H1 (cell line): ENCODE results near the gene TMEM72. TPM values are rescaled to one million over a fixed set of nuclear protein-coding genes. Genes with fewer than 3 reads are reported as not detected.

Experiments
- CTCF ChIA-PET: fragments of 300-600 bp; sonication (Branson Sonifier 250); formaldehyde crosslinking; loops from one replicate; lab custom pipeline; 2021; ENCODE audit not compliant: partially characterized antibody; lab: Charles Lee
- POLR2A ChIA-PET: fragments of 300-600 bp; sonication (Branson Sonifier 250); formaldehyde crosslinking; loops from one replicate; lab custom pipeline; 2021; ENCODE audit warnings: inconsistent platforms; ENCODE audit not compliant: partially characterized antibody; lab: Charles Lee
- DNase-seq, 2 experiments: peaks; one replicate each; pipeline versions ENCODE4 v3.0.0 to v3.0.0-alpha.2; 2010 to 2022; ENCODE audit warnings: low spot score in 2 of 2, low read depth in 1 of 2, mixed read lengths in 1 of 2
- FAIRE-seq: peaks from 2 replicates; lab custom pipeline; 2011; peaks lifted over from hg19 to GRCh38; lab: Jason Lieb, UNC
- H2AFZ ChIP-seq: 2 replicates; pipeline ENCODE4 v1.8.1; 2012; ENCODE audit warnings: low read length, inconsistent platforms
- H2AK5ac ChIP-seq: 2 replicates; pipeline ENCODE4 v1.6.1; 2013; ENCODE audit warnings: low read depth, low read length
- H2BK120ac ChIP-seq: replicated peaks from 2 replicates; pipeline ENCODE3; 2013; ENCODE audit warnings: low read depth, low read length, inconsistent platforms
- H2BK12ac ChIP-seq: 2 replicates; pipeline ENCODE4 v1.6.1; 2013; ENCODE audit warnings: low read depth, low read length
- H2BK15ac ChIP-seq: 2 replicates; pipeline ENCODE4 v1.6.1; 2013; ENCODE audit warnings: low read length
- H2BK20ac ChIP-seq: 2 replicates; pipeline ENCODE4 v1.6.1; 2013; ENCODE audit warnings: low read length
- H2BK5ac ChIP-seq: 2 replicates; pipeline ENCODE4 v1.6.1; 2013; ENCODE audit warnings: low read depth, low read length
- H3K14ac ChIP-seq: 2 replicates; pipeline ENCODE4 v1.6.1; 2013; ENCODE audit warnings: inconsistent platforms; ENCODE audit not compliant: insufficient read length
- H3K18ac ChIP-seq: 2 replicates; pipeline ENCODE4 v1.6.1; 2013; ENCODE audit warnings: low read length; ENCODE audit errors: extremely low read depth
- H3K23ac ChIP-seq: 2 replicates; pipeline ENCODE4 v1.6.1; 2013; ENCODE audit warnings: inconsistent platforms; ENCODE audit not compliant: insufficient read length
- H3K23me2 ChIP-seq: 2 replicates; pipeline ENCODE4 v1.6.1; 2013; ENCODE audit warnings: low read depth, low read length
- H3K27ac ChIP-seq: 2 replicates; pipeline ENCODE4 v1.6.1; 2011; ENCODE audit warnings: low read depth, low read length, inconsistent platforms
- H3K27me3 ChIP-seq, 4 experiments: replicated peaks in 1 of 4; 1 replicate in 1 of 4; 2 replicates in 3 of 4; pipeline versions ENCODE4 v1.6.1 to v1.8.1; 2011 to 2013; ENCODE audit warnings: low read length in 3 of 4, mild to moderate bottlenecking in 3 of 4, inconsistent platforms in 2 of 4, mixed read lengths in 2 of 4, moderate library complexity in 1 of 4; ENCODE audit not compliant: control insufficient read depth in 3 of 4, insufficient read depth in 3 of 4; ENCODE audit errors: extremely low read depth in 1 of 4
- H3K36me3 ChIP-seq, 4 experiments: 2 replicates each; pipeline versions ENCODE4 v1.6.1 to v1.8.1; 2011 to 2013; ENCODE audit warnings: mild to moderate bottlenecking in 4 of 4, low read length in 3 of 4, moderate library complexity in 2 of 4, control low read depth in 1 of 4, inconsistent platforms in 1 of 4; ENCODE audit not compliant: insufficient read depth in 4 of 4, control insufficient read depth in 2 of 4
- H3K4ac ChIP-seq: replicated peaks from 2 replicates; pipeline ENCODE3; 2013; ENCODE audit warnings: low read length, low read depth, mixed read lengths, inconsistent platforms; ENCODE audit not compliant: insufficient read length
- H3K4me1 ChIP-seq, 4 experiments: replicated peaks in 1 of 4; 1 replicate in 1 of 4; 2 replicates in 3 of 4; pipeline versions ENCODE4 v1.6.1 to v1.8.1; 2011 to 2013; ENCODE audit warnings: low read length in 3 of 4, inconsistent platforms in 2 of 4, mixed read lengths in 1 of 4; ENCODE audit not compliant: insufficient read depth in 4 of 4, control insufficient read depth in 3 of 4
- H3K4me2 ChIP-seq, 2 experiments: 2 replicates each; pipeline versions ENCODE4 v1.6.1 to v1.8.1; 2011 to 2013; ENCODE audit warnings: low read depth in 2 of 2, low read length in 2 of 2, control low read depth in 1 of 2, inconsistent platforms in 1 of 2, mild to moderate bottlenecking in 1 of 2; ENCODE audit not compliant: insufficient read depth in 1 of 2
- H3K4me3 ChIP-seq, 4 experiments: fragments of 200-600, 300-600 bp in 1 of 4; sonication (generic), shearing (Covaris generic), sonication (Bioruptor Twin) in 1 of 4; 2 replicates each; pipeline versions ENCODE4 v1.5.1 to v1.8.1; 2011 to 2016; ENCODE audit warnings: low read length in 4 of 4, low read depth in 3 of 4, control low read depth in 2 of 4, inconsistent platforms in 2 of 4, mild to moderate bottlenecking in 2 of 4, mixed read lengths in 1 of 4, moderate library complexity in 1 of 4; ENCODE audit not compliant: insufficient read depth in 2 of 4; ENCODE audit errors: extremely low read depth in 1 of 4
- H3K56ac ChIP-seq: replicated peaks from 2 replicates; pipeline ENCODE3; 2013; ENCODE audit warnings: low read depth, mild to moderate bottlenecking, mixed read lengths, low read length, inconsistent platforms; ENCODE audit not compliant: insufficient read length
- H3K79me1 ChIP-seq: 2 replicates; pipeline ENCODE4 v1.6.1; 2013; ENCODE audit warnings: low read depth, low read length, control low read depth
- H3K79me2 ChIP-seq, 2 experiments: 2 replicates each; pipeline versions ENCODE4 v1.6.1 to v1.8.1; 2012 to 2013; ENCODE audit warnings: low read length in 2 of 2, mild to moderate bottlenecking in 2 of 2, inconsistent platforms in 1 of 2; ENCODE audit not compliant: insufficient read depth in 2 of 2, control insufficient read depth in 1 of 2
- H3K9ac ChIP-seq, 4 experiments: replicated peaks in 1 of 4; 1 replicate in 1 of 4; 2 replicates in 3 of 4; pipeline versions ENCODE4 v1.6.1 to v1.8.1; 2011 to 2013; ENCODE audit warnings: low read depth in 3 of 4, low read length in 3 of 4, control low read depth in 2 of 4, mild to moderate bottlenecking in 2 of 4, moderate library complexity in 2 of 4, inconsistent platforms in 1 of 4; ENCODE audit errors: extremely low read depth in 1 of 4
- H3K9me3 ChIP-seq, 2 experiments: 2 replicates each; pipeline versions ENCODE4 v1.6.1 to v1.8.1; 2012 to 2013; ENCODE audit warnings: mild to moderate bottlenecking in 2 of 2, moderate library complexity in 2 of 2, control low read depth in 1 of 2, inconsistent platforms in 1 of 2, low read depth in 1 of 2, low read length in 1 of 2, mixed read lengths in 1 of 2; ENCODE audit not compliant: insufficient read depth in 2 of 2
- H4K20me1 ChIP-seq, 2 experiments: replicated peaks in 1 of 2; 2 replicates each; pipeline versions ENCODE3 to v1.8.1; 2011 to 2013; ENCODE audit warnings: inconsistent platforms in 2 of 2, low read length in 2 of 2, mild to moderate bottlenecking in 1 of 2; ENCODE audit not compliant: insufficient read depth in 2 of 2, control insufficient read depth in 1 of 2
- H4K5ac ChIP-seq: 2 replicates; pipeline ENCODE4 v1.6.1; 2013; ENCODE audit warnings: low read length, low read depth, mixed read lengths, inconsistent platforms; ENCODE audit not compliant: insufficient read length
- H4K8ac ChIP-seq: 2 replicates; pipeline ENCODE4 v1.8.0; 2013; ENCODE audit warnings: mild to moderate bottlenecking, moderate library complexity, low read length, inconsistent platforms; ENCODE audit not compliant: insufficient read depth; ENCODE audit errors: extremely low read depth
- H4K91ac ChIP-seq: replicated peaks from 2 replicates; pipeline ENCODE3; 2013; ENCODE audit warnings: low read length, mixed read lengths, inconsistent platforms; ENCODE audit not compliant: insufficient read length
- BCL11A ChIP-seq, 2 experiments: IDR thresholded peaks; one replicate each; pipeline ENCODE4 v1.6.1; 2011; ENCODE audit warnings: low read depth in 2 of 2, low read length in 2 of 2, mild to moderate bottlenecking in 2 of 2
- BRCA1 ChIP-seq: IDR thresholded peaks from 2 replicates; pipeline ENCODE4 v1.6.1; 2012; ENCODE audit warnings: low read depth, low read length, improper control_type of control experiment
- FOSL1 ChIP-seq: IDR thresholded peaks from 2 replicates; pipeline ENCODE4 v1.6.1; 2011; ENCODE audit warnings: mild to moderate bottlenecking, low read depth, low read length, moderate library complexity; ENCODE audit not compliant: insufficient read depth
- GABPA ChIP-seq: IDR thresholded peaks from 2 replicates; pipeline ENCODE4 v1.6.1; 2011; ENCODE audit warnings: mild to moderate bottlenecking, low read length, moderate library complexity, borderline replicate concordance; ENCODE audit not compliant: insufficient read depth
- GTF2F1 ChIP-seq: IDR thresholded peaks from 2 replicates; pipeline ENCODE4 v1.6.1; 2012; ENCODE audit warnings: low read depth, low read length, improper control_type of control experiment, borderline replicate concordance
- SUZ12 ChIP-seq: fragments of 200-600 bp; sonication (generic); IDR thresholded peaks from 2 replicates; pipeline ENCODE4 v1.6.1; 2012; ENCODE audit warnings: mild to moderate bottlenecking, inconsistent platforms, low read length, moderate library complexity, mixed read lengths
- TAF1 ChIP-seq: IDR thresholded peaks from 2 replicates; pipeline ENCODE4 v1.6.1; 2011; ENCODE audit warnings: mild to moderate bottlenecking, low read depth, low read length
- WGBS, 2 experiments: shearing (Covaris generic) in 1 of 2; methylation state at CpG; one replicate each; pipeline versions ENCODE4 v1.1.6 to v1.1.7; 2013 to 2015; ENCODE audit warnings: low lambda C conversion rate in 2 of 2, mixed read lengths in 2 of 2, inconsistent platforms in 1 of 2, low coverage in 1 of 2, missing lambda C conversion rate in 1 of 2; ENCODE audit not compliant: insufficient replicate concordance in 2 of 2, insufficient coverage in 1 of 2, insufficient read length in 1 of 2; ENCODE audit errors: extremely low coverage in 1 of 2, missing lambda C conversion rate in 1 of 2; 5-methylcytosine and 5-hydroxymethylcytosine counted together
- polyA plus RNA-seq, 7 experiments: library from polyadenylated mRNA; depleted of rRNA in 3 of 7; stranded (reverse) in 5 of 7; unstranded in 2 of 7; fragments of >200 nt in 5 of 7; fragments of 200-250 nt in 2 of 7; gene quantifications; 1 replicate in 5 of 7; 2 replicates in 1 of 7; 4 replicates in 1 of 7; pipeline versions ENCODE4 v1.2.1 to v1.2.3, GENCODE V29; 2011 to 2013; ENCODE audit warnings: missing spikeins in 2 of 7, mixed read lengths in 2 of 7
- total RNA-seq: library from RNA; stranded (reverse); fragmentation: NEBNext Ultra II Directional; extraction: Animal tissue kit (Norgen Biotek cat#: 25700); gene quantifications from 2 replicates; pipeline ENCODE4 v1.2.1, GENCODE V29; 2021

Gene TMEM72
- total and polyA plus RNA-seq, 2 of the 8 experiments (the other 6 are each of a cell fraction or from before 2014, with no cell fraction given) = not detected

DNA sequence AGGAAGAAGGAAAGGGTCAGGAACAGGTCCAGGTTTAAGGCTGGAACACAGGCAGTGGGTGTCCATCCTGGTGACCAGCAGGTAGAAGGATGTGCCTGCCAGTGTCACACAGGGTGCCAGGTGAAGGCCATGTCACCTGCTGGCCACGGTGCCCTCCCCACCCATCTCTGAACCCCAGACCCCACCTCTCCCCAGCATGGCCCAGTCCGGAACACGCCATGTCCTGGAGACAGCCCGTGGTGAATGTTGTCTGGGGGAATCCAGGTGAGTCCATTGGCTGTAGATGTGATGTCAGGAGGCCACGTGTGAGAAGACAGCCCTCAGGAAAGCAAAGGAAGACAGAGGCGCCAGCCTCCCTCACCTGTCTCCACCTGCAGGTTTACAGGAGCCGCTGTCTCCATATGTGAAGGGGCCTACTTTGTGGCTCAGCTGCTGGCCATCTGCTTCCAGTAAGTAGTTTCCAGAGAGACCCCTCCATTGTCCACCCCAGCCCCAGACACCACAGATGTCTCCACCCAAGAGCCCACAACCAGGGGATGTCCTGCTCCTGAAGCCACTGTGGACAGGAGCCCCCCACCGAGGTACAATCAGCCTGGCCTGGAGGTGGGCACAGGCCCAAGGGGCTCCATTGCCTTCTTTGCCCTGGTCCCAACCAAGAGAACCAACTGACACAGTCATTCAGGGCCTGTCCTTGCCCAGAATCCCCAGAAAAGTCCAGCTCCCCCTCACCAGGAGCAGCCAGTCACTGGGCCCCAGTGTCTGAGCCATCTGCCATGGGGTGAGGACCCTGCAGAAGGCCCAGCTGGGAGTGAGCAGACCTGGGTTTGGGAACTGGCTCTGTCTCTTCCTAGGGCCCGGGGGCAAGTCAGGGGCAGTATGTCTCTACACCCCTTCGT, 20.7 kb downstream of the TMEM72 start:
- peak overlapping the region; percentile 25 for H4K91ac ChIP-seq
- no peak overlapping the region for H3K4ac ChIP-seq
- peak overlapping the region; percentile 77; the same call in 1 of the 2 replicates for H2BK15ac ChIP-seq
- WGBS, 2 experiments = 88% methylated on average over 10 of the region's 10 CpGs; no CpG with 5 or more reads in 1 of the 2 experiments
- H3K9ac ChIP-seq = no peak overlapping the region
- peaks cover 8% of the 10 kb centered on the region; the same call in 1 of the 2 replicates for H3K23me2 ChIP-seq
- POLR2A ChIA-PET = interaction anchor here (1.0 to 3.7 kb wide), 9 partner anchors 16 to 69 kb away, joined by 3 to 11 read pairs (median 5); partner anchors contain the start of gene ZNF22
- no peaks in the 10 kb centered on the region for H4K20me1 ChIP-seq
- H3K36me3 ChIP-seq = no peaks in the 10 kb centered on the region
- H3K56ac ChIP-seq = no peak overlapping the region
- H3K79me2 ChIP-seq = no peaks in the 10 kb centered on the region
- no peak overlapping the region for H3K23ac ChIP-seq
- H2AFZ ChIP-seq = no peak overlapping the region
- H2BK20ac ChIP-seq = no peak overlapping the region; the same call in 1 of the 2 replicates
- TF ChIP-seq FOSL1 (no peak), GTF2F1 (no peak), TAF1 (no peak), SUZ12 (no peak), BRCA1 (no peak), GABPA (no peak), BCL11A (IDR thresholded peaks at IDR 0.05; ENCODE audit: low read depth in 2 of 2, low read length in 2 of 2) (no peak)
- TF ChIP-seq, all 59 proteins: peak for 0
- Histone ChIP-seq H2BK5ac (no peak overlapping the region), H3K4me1 (peaks cover 0 to 5% (median under 1%) of the 10 kb centered on the region in 4 experiments; a peak in 2 of 7 replicates), H3K18ac (no peak overlapping the region), H4K5ac (no peak overlapping the region), H2BK12ac (peak overlapping the region; percentile 82; the same call in 1 of the 2 replicates), H3K4me2 (no peak overlapping the region), H3K27ac (no peak overlapping the region), H4K8ac (peak overlapping the region; percentile 72), H3K9me3 (no peaks in the 10 kb centered on the region), H2BK120ac (no peak overlapping the region), H3K14ac (no peak overlapping the region), H3K79me1 (no peaks in the 10 kb centered on the region), H3K27me3 (no peaks in the 10 kb centered on the region; a peak in 1 of 7 replicates), H3K4me3 (no peak overlapping the region), H2AK5ac (no peak overlapping the region; the same call in 1 of the 2 replicates)
- DNase-seq (peak in 1 of 2 experiments; percentile 26), FAIRE-seq (no peak)
- CTCF ChIA-PET = interaction anchor here (0.6 to 10.3 kb wide), 30 partner anchors 9 to 365 kb away, joined by 3 to 119 read pairs (median 5); partner anchors contain the start of genes DEPP1 and RASSF4
